ENCODE results near the gene GULP1. TPM values are rescaled to one million over a fixed set of nuclear protein-coding genes. Genes with fewer than 3 reads are reported as not detected.

The GULP1 gene
- total and polyA plus RNA-seq, 12 donors: 5.8 to 122 (median 51.5) TPM

DNA sequence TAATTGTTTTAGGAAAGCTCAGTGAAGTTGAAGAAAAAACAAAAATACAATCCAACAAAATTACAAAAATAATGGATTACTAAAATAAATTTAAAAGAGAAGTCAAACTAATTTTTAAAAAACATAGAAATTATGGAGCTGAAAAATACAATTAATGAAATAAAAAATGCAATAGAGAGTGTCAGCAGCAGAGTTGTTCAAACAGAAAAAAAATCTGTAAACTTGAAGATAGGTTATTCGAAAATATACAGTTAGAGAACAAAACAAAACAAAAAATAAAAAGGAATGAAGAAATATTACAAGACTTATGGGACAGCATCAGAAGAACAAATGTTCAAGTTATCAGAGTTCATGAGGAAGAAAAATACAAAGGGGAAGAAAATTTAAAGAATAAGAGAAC, 114.7 kb downstream of the GULP1 start:
- DNase-seq: no peak
- Histone ChIP-seq H3K4me3 (no peak overlapping the region), H3K4me1 (replicated peaks in 1 of 2) (no peaks in the 10 kb centered on the region), H3K27ac (no peak overlapping the region), H3K9me3 (replicated peaks in 1 of 3) (peaks cover 0 to 17% (median 4%) of the 10 kb centered on the region in 3 donors), H3K27me3 (no peaks in the 10 kb centered on the region), H3K36me3 (replicated peaks in 1 of 2) (no peaks in the 10 kb centered on the region)
- TF ChIP-seq, protein P1, sequence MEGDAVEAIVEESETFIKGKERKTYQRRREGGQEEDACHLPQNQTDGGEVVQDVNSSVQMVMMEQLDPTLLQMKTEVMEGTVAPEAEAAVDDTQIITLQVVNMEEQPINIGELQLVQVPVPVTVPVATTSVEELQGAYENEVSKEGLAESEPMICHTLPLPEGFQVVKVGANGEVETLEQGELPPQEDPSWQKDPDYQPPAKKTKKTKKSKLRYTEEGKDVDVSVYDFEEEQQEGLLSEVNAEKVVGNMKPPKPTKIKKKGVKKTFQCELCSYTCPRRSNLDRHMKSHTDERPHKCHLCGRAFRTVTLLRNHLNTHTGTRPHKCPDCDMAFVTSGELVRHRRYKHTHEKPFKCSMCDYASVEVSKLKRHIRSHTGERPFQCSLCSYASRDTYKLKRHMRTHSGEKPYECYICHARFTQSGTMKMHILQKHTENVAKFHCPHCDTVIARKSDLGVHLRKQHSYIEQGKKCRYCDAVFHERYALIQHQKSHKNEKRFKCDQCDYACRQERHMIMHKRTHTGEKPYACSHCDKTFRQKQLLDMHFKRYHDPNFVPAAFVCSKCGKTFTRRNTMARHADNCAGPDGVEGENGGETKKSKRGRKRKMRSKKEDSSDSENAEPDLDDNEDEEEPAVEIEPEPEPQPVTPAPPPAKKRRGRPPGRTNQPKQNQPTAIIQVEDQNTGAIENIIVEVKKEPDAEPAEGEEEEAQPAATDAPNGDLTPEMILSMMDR (IDR thresholded peaks at IDR 0.05): no peak
- TF ChIP-seq POLR2A (IDR thresholded peaks at IDR 0.05): no peak
- 85 to 96% (median 91%) methylated on average over 1 of the region's 1 CpG for WGBS, 4 donors
- intact Hi-C loops (cut with DNase I): no loop called here

DNA sequence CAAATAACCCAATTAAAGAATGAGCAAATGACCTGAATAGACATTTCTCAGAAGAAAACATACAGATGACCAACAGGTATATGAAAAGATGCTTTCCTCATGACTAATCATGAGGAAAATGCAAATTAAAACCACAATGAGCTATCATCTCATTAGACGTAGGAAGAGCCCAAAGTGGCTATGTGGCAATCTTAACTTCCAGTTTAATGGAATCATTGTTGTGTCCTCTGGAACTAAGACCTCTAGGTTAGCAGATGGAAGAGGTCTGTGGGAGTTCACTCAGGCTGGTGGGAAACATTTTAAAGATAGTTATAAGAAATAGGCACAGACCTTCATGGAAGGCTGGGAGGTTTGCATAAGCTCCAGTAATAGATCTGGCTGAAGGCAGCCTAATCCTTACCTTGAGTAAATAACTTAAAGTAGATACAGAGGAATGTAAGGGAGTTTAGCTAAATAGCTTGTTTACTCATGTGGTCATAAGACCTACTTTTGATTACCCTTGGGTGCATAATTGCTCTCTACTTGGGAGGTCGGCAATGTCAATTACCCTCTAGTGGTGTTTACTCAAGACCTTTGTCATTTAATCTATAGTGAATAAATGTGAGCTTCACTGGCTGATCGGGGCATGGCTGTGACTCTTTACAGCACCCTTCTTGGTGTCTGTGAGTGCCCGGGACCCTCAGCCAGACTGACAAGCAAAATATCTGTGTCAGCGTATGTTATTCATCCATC, 119.0 kb downstream of the GULP1 start:
- 85 to 94% (median 92%) methylated on average over 5 of the region's 5 CpGs for WGBS, 4 donors
- Histone ChIP-seq H3K4me1 (replicated peaks in 1 of 2) (no peaks in the 10 kb centered on the region), H3K4me3 (no peak overlapping the region), H3K27ac (no peak overlapping the region), H3K9me3 (replicated peaks in 1 of 3) (peaks cover 0 to 17% (median 4%) of the 10 kb centered on the region in 3 donors), H3K36me3 (replicated peaks in 1 of 2) (no peaks in the 10 kb centered on the region), H3K27me3 (no peaks in the 10 kb centered on the region)
- TF ChIP-seq, protein P1 (IDR thresholded peaks at IDR 0.05): no peak
- TF ChIP-seq POLR2A (IDR thresholded peaks at IDR 0.05): no peak
- no peak for DNase-seq
- intact Hi-C loops (cut with DNase I): no loop called here

DNA sequence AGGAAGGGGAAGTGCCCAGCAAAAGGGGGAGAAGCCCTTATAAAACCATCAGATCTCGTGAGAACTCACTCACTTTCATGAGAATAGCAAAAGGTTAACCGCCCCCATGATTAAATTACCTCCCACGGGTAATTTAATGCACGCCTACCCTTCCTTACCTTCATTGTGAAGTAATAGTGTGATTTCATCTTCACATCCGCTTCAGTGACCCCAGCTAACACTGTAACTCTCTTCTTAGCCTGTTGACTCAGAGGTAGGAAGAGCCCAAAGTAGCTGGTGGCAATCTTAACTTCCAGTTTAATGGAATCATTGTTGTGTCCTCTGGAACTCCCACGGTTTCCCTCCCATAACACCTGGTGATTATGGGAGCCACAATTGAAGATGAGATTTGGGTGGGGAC, 120.5 kb downstream of the GULP1 start:
- Histone ChIP-seq H3K27me3 (no peaks in the 10 kb centered on the region), H3K36me3 (replicated peaks in 1 of 2) (no peaks in the 10 kb centered on the region), H3K9me3 (replicated peaks in 1 of 3) (peaks cover 0 to 4% (median 0%) of the 10 kb centered on the region in 3 donors), H3K4me1 (replicated peaks in 1 of 2) (peaks cover 0 to 9% of the 10 kb centered on the region in 2 donors), H3K27ac (no peak overlapping the region), H3K4me3 (no peak overlapping the region)
- no peak for DNase-seq
- intact Hi-C loops (cut with DNase I): no loop called here
- no peak for TF ChIP-seq POLR2A (IDR thresholded peaks at IDR 0.05)
- TF ChIP-seq, protein P1 (IDR thresholded peaks at IDR 0.05): no peak
- 94 to 97% (median 95%) methylated on average over 6 of the region's 6 CpGs for WGBS, 4 donors

DNA sequence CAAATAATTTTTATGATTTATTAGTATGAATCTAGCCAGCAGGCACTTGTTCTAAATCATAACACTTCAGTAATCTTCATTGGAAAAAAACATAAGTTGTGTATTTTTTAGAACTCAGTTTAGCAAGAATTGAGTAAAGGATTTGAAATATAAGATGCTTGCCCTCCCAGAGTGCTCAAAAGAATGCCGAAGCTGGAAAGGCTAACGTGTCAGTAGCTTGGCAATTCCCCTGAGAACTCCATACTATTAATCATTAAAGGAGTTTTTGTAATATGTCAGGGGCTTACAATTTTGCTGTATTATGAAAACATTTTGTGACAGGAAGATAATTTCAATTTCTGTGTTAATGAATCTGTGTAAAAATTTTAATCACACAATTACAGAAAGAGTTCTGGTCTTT, 122.7 kb downstream of the GULP1 start:
- DNase-seq: no peak
- no peak overlapping the region for H3K4me3 ChIP-seq
- H3K9me3 ChIP-seq (replicated peaks in 1 of 3): no peaks in the 10 kb centered on the region
- no peaks in the 10 kb centered on the region for H3K27me3 ChIP-seq
- H3K4me1 ChIP-seq (replicated peaks in 1 of 2): peaks cover 0 to 9% of the 10 kb centered on the region in 2 donors
- no peak overlapping the region for H3K27ac ChIP-seq
- TF ChIP-seq POLR2A (IDR thresholded peaks at IDR 0.05): no peak
- TF ChIP-seq, protein P1 (IDR thresholded peaks at IDR 0.05): no peak
- intact Hi-C loops (cut with DNase I): no loop called here
- WGBS, 4 donors: 10 to 33% (median 20%) methylated on average over 2 of the region's 2 CpGs
- no peaks in the 10 kb centered on the region for H3K36me3 ChIP-seq (replicated peaks in 1 of 2)

Data from adrenal gland (tissue), 12 donors.